HG03196 (cell line): ENCODE results near the gene ERBB2.
A peak's percentile ranks its signal among the peaks of the same experiment; 100 is the strongest.
"Not testable (repeated sequence)": the region's sequence is repeated elsewhere in the genome, so short reads cannot be mapped to it uniquely, and the experiment has no call there.

Source experiments
- ATAC-seq: cut with Tn5 transposase; IDR thresholded peaks from one replicate; pipeline ENCODE4 v1.9.1; 2021; ENCODE audit not compliant: unreplicated experiment

The ERBB2 gene

GRCh38 chr17:39677542-39678339 is 22.1 kb upstream of the ERBB2 start:
- no peak for ATAC-seq

DNA sequence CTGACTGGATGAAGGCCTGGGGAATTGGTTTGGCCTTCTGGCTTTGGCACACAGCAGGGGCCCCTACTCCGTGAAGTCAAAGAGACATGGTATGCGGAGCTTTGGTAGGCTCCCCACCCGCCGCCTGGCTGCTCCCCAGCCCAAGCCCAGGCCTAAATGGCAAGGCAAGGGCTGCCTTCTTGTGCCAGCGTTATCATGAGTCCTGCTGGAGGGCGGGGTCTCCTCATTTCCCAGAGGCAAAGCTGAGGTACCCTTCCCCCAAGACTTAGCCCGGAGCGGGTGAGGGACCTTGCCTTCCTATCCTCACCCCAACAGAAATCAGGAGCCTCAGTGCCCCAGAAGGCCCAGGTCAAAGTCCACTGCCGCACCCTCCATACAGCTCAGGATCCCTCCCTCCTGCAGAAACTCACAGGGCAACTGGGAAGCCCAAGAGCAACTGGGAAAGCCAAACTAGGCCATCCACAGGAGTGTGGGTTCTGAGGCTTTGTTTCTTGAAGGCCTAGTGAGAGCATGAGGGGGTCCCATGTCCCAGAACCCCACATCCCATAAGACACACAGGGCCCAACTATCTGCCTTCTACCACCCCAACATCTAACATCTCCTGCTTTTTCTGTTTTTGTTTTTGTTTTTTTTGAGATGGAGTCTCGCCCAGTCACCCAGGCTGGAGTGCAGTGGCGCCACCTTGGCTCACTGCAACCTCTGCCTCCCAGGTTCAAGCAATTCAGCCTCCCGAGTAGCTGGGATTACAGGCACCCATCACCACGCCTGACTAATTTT is 21.3 kb upstream of the ERBB2 start:
- ATAC-seq = no peak

DNA sequence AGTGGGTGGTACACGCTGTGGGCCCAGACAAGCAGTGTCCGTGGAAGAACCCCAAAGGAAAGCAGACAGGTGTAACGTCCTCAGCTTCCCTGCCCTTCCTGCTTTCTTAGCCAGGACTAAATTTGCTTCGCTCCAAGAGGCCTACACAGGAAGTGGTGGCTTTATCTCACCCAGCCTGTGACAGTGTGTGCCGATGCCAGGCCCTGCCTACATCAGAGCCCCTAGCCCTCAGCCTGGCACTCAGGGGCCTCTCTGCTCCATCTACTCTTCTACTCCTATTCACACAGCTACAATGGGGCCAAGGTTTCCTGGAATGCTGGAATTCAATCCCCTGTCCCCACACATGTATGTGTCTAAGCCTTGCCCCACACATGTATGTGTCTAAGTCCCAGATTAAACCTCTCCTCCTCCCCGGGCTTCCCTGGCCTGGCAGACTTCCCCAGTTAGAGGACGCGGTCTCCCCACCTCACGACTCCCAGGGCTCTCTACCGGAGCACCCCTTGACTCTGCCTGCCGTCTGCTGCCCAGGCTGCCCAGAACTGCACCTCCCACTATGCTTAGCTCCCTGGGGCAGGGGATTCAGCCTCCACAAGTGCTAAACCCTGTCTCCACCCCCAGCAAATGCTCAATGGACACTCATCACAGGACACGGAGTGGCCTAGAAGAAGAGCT is 20.2 kb upstream of the ERBB2 start:
- ATAC-seq = no peak

- no peak for ATAC-seq
Observed at GRCh38 chr17:39683295-39683939, 16.4 kb upstream of the ERBB2 start.

- ATAC-seq = no peak
Observed at GRCh38 chr17:39684369-39685192, 15.3 kb upstream of the ERBB2 start.

GRCh38 chr17:39687101-39687545 is 12.7 kb upstream of the ERBB2 start:
- ATAC-seq = no peak

- peak; percentile 83 for ATAC-seq
Observed at GRCh38 chr17:39687546-39688474, 12.1 kb upstream of the ERBB2 start, which contains the start of gene PGAP3. PGAP3 (minus strand) TSS chr17:39688057; CDS start chr17:39688014, 43 bp downstream.

DNA sequence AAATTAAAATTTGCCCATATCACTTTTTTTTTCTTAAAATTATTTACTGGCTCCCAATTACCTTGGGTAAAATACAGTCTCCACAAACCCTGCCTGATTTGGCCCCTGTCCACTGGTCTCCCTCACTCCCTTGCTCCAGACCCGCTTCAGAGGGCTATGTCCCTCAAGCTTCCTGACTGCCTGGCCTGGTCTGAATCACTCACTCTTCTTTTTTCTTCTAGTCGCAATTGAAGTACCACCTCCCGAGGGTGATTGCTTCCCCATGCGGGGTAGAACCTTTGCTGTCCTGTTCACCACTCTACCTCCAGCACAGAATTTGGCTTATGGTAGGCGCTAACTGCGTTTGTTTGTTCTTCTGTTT is 11.4 kb upstream of the ERBB2 start:
- ATAC-seq = no peak

DNA sequence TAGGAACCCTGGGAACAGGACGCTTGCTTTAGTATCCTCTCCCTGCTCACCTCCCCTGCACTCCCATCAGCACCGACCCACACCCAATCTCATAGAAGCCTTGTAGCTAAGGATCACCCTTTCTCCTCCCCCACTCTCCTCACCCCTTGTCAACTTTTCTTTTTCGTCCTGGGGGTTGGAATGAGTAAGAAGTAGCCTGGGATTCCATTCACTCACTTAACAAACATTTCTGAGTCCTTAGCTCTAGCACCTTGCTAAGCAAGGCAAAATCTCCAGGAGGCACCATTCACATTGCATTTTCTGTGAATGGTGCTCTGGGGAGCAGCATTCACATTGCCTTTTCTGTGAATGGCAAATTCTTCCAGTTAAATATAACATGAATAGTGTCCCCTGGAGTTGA is 10.9 kb upstream of the ERBB2 start:
- ATAC-seq = no peak

GRCh38 chr17:39694593-39694992 is 5.3 kb upstream of the ERBB2 start:
- ATAC-seq = no peak

- no peak for ATAC-seq
Observed at GRCh38 chr17:39695089-39695474, 4.8 kb upstream of the ERBB2 start.

DNA sequence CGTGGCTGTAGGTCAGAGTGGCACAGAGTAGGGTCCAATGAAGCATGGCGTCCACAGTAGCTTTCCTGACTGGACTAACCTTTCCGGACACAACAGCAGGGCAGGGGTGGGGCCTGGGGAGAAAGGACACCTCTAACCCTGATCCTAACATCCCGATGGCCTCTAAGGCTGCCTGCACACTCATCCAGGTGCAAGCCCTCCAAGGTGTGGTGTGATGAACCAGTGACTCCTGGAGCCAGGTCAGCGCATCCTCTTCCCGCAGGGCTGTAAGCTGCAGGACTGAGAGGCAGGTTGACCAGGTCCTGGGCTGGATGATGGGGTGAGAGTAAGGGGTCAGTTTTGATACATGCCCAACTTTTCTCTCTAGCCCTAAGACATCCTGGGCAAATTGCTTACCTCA is 3.1 kb upstream of the ERBB2 start:
- ATAC-seq = no peak

DNA sequence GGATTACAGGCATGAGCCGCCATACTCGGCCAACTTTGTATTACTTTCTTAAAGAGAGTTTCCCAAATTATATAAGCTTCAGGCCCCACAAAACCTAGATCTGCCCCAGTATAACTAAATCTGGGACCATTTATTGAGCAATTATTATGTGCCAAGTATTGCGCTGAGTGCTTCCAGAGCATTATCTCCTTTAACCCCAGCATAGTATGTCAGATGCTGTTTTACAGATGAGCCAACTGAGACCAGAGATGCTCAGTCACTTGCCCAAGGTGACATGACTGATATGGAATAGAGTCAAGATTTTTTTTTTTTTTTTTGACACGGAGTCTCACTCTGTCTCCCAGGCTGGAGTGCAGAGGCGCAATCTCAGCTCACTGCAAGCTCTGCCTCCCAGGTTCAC is 1.9 kb upstream of the ERBB2 start:
- ATAC-seq = no peak

- not testable (repeated sequence) for ATAC-seq
Observed at GRCh38 chr17:39699157-39699817, 577 bp upstream of the ERBB2 start.

GRCh38 chr17:39700148-39700987 is 504 bp downstream of the ERBB2 start:
- ATAC-seq = no peak

DNA sequence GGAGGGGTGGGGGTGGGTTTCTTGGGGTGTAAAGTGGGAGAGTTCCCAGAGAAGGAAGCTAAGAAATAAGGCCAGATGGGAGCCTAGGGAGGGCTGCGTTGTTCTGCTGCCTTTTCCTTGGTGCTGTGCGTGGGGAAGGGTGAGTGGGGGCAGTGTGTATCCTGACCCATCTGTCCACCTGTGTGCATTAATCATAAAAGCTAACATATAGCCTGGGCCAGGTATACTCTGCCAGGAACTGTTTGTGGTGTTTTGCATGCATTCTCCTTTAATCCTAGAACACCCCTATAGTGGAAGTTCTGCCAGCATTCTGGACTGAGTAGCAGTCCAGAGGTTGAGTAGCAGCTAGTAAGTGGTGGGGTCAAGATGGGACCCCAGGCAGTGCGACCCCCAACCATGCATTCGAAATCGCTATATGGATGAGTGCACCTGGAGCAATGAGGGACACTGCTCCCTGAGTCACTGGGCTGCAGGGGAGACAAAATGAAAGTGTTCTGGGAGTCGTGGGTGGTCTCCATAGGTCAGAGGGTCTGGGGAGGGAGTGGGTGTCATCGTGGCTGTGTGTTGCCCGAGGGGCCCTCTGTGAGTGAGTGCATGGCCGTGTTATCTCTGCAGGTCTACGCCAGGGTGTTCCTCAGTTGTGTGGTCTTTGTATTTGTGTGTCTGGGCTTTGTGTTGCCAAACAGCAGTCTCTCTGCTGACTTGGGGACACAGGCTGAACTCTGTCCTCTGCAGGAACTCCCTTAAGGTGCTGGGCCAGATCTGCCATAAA is 1.3 kb downstream of the ERBB2 start:
- no peak for ATAC-seq

GRCh38 chr17:39701784-39702422 is 2.0 kb downstream of the ERBB2 start:
- no peak for ATAC-seq
